ENCODE results near the gene BOD1L2. TPM values are rescaled to one million over a fixed set of nuclear protein-coding genes. Genes with fewer than 3 reads are reported as not detected.

Gene BOD1L2
- polyA plus RNA-seq, 4 donors: not detected

DNA sequence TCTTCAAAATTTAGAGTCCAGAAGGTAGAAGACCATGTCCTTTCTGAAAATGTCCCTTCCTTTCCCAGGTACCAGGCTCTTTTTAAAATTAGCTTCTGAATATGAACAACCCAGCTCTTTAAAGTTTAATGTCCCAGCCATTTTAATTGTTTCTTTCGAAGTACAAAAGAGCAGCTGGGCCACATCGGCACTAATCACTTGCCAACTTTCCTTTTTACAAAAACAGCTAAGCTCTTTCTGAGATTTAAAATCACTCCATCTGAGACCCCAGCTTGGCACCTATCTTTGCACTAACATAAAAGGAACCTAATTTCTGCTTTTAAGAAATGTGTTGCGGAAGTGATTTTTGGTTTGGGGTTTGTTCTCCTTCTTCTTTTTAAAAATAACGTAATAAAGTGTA lies 2.6 kb downstream of the BOD1L2 start:
- DNase-seq (ENCODE audit: low read depth in 4 of 4, low spot score in 3 of 4): no peak

DNA sequence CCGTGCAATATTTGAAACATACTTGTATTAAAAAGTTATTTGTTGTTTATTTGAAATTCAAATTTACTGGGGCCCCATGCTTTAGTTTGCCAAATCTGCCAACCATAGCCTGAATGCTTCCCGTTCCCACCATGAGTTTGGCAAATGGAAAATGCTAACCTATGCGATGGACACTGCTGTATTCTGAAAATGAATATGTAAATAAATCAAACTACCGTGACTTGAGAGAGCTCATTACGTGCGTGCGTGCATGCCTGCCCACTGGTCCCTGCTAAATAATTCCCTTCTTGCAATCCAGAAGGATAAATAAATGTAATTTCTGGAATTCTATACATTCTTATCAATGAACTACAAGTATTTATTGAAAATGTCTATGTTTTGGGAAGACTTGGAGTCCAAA lies 3.2 kb downstream of the BOD1L2 start:
- no peak for DNase-seq (ENCODE audit: low read depth in 4 of 4, low spot score in 3 of 4)

DNA sequence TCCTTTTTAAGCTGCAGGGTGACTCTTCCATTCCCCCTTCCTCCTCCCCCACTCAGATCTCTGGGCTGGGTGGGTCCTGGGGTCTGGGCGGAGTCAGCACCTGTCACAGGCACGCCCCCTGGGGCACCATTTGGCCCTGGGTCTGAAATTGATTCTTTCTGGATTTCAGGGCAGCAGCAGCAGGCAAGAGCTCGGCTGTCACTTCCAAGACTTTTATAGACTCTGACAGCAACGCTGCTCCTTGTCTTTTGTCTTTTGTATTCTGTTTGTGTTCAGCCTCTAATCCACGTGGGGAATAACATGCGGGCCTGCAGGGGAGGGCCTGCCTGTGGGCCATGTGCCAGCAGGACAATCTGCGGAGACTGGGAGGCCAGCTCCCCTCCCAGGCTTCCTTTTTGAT lies 3.9 kb downstream of the BOD1L2 start:
- DNase-seq (ENCODE audit: low read depth in 4 of 4, low spot score in 3 of 4): no peak

DNA sequence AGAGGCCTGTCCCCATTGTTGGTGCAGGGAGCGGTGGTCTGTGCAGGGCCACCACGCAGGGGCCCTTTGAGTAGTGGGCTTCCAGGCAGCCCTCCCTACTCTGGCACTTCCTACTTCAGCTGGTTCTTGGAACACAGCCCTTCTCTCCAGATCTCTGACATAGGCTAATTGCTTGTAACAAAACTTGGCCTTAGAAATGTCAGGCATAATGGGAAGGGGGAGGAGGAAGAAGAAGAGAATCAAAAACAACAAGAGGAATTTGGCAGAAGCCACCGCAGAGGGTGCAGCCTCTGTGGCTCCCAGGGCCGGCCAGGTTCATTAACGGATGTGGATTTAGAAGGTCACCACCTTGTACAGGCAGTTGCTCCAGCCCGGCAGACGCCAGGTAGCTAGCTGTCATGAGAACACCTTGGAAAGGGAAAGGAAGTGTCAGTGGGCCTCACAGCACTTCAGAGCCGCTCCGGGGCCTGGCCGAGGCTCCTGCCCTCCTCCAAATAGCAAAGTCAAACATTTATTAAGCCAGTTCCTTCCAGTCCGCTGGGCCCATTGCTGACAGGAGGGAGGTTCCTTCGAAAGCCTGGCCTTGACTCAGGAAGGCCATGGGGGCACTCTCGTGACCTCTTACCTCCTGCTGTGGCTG lies 7.4 kb downstream of the BOD1L2 start:
- no peak for DNase-seq (ENCODE audit: low read depth in 4 of 4, low spot score in 3 of 4)

DNA sequence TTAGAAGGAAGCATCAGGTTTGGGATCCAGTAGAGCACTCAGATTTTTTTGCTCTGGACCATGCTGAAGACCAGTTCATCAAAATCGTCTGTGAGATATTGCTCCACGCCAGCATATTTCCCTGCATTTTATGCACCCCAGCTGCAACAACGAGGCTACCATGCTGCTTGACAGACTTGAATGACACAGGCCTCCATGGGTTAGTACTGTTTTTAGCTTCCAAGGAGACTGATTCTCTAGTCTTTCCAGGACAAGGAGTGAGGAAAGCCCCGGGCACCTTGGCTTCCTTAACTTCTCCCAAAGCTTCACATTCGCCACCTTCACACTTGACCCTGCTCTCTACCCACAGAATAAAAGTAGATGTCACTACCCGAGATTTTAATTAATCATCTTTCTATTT lies 17.5 kb downstream of the BOD1L2 start:
- no peak for DNase-seq (ENCODE audit: low read depth in 4 of 4, low spot score in 3 of 4)

DNA sequence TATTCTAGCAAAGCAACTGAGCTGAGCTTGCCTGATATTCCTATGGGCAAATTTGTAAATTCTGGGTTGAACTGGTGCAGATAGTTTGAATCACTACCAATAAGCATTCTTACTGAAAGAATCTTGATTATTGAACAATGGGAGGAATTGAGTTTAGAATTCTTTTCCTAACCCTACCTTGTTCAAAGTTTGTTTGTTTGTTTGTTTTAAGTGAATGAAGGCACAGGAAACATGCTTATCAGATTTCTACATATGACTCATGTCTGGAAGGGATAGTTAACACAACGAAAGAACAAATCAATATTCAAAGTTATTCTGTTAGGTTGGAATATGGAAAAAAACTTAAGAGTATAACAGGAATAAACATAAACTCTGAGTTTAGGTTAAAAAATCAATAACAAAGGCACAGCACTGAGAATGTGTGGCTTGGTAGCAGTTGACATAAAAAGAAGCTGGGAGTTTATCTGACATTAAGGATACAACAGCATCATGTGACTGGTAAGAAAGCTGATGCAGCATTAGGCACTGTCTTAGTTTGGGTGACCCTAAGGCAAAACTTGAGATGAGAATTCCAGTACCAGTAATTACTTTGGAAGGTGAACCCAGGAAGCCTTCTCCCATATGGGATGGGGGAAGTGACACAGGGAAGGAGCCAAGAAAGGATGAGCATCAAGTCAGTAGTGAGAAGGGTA lies 20.9 kb downstream of the BOD1L2 start:
- no peak for DNase-seq (ENCODE audit: low read depth in 4 of 4, low spot score in 3 of 4)

DNA sequence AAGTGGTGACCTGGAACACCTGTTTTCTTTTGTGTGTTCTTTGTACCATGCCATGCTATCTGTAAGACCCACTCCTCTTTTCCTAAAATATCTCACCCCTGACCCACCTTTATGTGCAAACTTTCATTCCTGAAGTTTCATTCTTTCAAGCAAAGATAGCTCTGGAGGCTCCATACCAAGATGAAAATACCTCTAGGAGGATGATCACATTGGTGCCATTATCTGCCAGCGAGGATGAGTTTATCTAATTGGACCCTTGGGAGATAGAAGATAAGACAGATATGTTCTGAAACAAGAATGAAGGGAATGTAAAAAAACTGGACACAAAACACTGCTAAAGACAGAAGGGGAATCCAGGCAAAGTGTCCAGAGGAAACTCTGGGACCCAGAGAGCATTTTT lies 24.1 kb downstream of the BOD1L2 start:
- DNase-seq (ENCODE audit: low read depth in 4 of 4, low spot score in 3 of 4): no peak

DNA sequence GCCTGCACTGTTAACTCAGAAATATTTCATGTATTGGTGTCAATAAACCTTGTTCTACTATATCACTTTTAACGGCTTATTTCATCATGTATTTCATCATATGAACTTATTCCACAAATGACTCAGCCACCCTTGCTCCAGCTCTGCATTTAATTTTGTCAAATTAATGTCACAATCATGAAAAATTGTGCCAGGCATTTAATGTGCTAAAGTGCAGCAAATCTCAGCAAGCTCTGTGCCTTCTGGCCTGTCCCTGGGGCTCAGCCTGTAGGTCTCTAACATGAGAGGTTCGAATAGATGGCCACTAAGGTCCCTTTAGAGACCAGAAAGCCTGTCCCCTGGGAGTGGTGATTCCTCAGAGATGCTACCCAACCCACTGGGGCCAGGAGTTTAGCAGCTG lies 28.6 kb downstream of the BOD1L2 start:
- DNase-seq (ENCODE audit: low read depth in 4 of 4, low spot score in 3 of 4): no peak

DNA sequence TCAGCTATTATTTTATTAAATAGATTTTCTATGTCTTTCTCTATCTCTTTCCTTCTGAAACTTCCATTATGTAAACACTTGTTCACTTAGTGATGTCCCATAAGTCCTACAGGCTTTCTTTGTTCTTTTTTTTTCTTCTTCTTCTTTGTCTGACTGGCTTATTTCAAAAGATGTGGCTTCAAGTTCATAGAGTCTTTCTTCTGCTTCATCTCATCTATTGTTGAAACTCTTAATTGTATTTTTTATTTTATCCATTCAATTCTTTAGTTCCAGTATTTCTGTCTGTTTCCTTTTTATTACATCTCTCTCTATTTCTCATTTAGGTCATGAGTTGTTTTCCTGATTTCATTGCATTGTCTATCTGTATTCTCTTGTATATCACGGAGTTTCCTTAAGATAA lies 38.5 kb downstream of the BOD1L2 start:
- no peak for DNase-seq (ENCODE audit: low read depth in 4 of 4, low spot score in 3 of 4)

DNA sequence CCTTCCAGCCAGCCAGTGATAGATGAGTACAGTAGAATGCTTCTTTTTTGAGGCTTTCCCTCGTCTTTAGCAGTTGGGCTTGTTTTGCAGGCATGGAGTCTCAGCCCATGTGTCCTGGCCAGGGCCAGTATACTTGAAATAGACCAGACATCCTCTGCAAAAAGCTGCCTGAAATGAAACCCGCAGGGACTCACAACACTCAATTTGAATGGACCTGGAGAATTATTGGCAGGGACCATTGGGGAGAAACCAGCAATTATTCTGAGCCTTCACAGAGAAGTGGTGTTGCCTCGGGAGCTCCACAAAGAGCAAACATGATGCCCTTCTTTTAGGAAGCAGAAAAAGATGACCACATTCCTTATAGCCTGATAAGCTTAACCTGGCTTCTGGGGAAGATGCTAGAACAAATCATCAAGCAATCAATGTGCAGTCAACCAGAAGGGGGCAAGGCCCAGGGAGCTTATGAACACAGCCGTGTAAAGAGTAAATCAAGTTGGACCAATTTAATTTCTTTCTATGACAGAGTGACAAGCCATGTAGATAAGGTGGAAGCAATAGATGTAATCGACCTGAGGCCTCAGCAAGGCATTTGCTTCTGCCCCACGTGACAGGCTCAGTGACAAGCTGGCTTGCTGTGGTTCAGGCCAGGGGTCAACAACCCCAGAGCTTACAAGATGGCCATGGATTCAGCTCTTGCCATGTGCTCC lies 42.1 kb downstream of the BOD1L2 start:
- no peak for DNase-seq (ENCODE audit: low read depth in 4 of 4, low spot score in 3 of 4)

DNA sequence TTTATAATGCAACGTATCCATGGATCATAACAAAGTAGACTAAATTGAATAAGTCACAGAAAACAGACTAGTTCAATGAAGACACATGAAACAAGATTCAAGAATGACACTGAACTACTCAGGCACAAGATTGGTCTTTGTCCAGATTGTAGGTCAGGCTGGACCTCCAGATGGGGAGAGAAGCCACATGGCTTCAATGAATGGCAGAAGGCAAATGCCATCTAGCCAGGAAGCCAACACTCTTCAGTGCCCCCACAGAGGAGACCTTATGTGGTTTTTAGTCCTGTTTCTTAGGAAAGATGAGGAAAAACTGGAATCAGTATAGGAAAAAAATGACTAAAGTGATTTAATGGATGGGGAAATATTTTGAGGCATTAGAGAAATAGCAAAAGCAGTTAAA lies 43.1 kb downstream of the BOD1L2 start:
- no peak for DNase-seq (ENCODE audit: low read depth in 4 of 4, low spot score in 3 of 4)

DNA sequence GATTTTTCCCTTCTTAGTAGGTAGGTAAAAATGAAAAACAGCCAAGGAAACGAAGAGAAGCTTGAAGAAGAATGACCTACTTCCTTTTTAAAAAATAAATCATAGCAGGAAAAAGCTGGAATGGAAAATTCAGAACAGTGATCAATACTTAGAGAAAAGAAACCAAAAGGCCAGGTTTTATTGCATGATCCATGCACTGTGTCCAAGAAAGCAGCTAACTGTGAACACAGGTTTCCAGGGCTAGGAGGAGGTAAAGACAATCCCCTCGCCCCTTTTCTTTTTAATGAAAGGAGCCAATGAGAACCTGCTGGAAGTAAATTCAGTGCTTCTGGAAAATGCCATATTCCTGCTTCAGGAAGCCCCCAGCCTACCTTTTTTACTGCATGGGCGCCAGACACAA lies 47.2 kb downstream of the BOD1L2 start:
- DNase-seq (ENCODE audit: low read depth in 4 of 4, low spot score in 3 of 4): no peak

DNA sequence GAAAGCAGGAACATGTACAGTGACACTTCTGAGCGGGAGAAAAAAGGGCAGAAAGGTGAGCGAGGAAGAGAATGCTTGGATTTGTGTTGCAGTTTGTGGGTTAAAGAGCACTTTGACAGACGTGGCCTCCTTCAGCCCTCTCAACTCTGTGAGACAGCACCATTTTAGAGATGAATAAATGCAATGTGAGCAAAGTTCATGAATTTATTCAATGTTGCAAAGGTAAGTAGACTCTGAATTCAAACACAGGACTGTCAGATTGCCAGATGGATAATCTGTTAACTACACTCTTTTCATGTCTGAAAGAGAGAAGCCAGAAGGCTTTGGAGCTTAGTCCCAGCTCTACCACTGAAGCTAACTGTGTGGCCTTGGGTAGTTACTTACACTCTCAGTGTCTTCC lies 47.7 kb downstream of the BOD1L2 start:
- no peak for DNase-seq (ENCODE audit: low read depth in 4 of 4, low spot score in 3 of 4)

DNA sequence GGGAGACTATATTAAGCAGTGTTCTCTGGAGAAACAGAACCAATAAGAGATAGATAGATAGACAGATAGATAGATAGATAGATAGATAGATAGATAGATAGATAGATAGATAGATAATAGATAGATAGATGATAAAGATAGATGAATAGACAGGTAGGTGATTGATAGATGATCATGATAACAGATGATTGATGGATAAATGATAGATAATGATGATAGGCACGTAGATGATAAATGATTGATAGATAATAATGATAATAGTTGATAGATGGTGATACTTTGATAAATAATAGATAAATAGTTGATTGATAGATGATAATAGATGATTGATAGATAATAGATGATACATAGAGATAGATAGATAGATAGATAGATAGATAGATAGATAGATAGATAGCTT lies 48.5 kb downstream of the BOD1L2 start:
- DNase-seq (ENCODE audit: low read depth in 4 of 4, low spot score in 3 of 4): no peak

DNA sequence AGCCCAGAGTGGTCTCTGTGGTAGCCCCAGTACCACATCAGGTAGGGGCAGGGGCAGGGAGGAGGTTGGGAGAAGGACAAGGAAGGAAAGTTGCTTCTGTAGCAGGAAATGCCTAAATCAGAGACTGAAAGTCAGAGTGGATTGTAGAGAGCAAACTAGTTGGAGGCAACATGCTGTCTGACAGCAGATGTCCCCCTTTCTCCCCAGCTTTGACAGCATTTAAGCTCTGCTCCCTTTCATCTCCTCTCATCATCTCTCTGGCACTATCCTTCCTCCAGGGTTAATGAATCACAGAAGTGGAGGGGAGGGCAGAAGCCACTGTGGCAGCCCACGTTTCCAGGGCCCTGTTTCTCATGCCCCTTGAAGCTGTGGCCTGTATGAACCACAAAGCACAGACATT lies 50.4 kb downstream of the BOD1L2 start:
- DNase-seq (ENCODE audit: low read depth in 4 of 4, low spot score in 3 of 4): no peak

DNA sequence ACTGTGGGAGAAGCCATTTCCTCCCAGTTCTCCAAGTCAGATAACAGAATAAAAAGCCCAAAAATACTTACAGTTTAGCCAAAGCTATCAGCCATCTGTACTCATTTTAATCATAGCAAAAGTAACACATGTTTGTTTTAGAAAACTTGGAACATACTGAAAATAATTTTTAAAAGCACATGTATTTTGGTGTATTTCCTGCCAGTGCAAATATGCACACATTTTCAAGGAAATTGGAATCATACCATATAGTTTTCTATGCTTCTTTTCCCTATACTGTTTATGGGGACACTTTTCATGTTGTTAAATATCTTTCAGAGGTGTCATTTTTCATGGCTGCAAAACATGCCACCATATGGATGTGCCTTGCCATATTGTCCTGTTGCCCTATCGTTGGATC lies 51.2 kb downstream of the BOD1L2 start:
- no peak for DNase-seq (ENCODE audit: low read depth in 4 of 4, low spot score in 3 of 4)

Other genes with a start within 250 kb of the BOD1L2 start
- gene ST8SIA3, start 205.5 kb downstream of the BOD1L2 start, polyA plus RNA-seq (ENCODE audit: insufficient read length in 4 of 4): under 1 TPM in 1 of 4 donors, not detected in 3; 0.17 TPM

Data from right renal pelvis (tissue), 4 donors.